ENCODE results near the gene AHDC1. TPM values are rescaled to one million over a fixed set of nuclear protein-coding genes. Genes with fewer than 3 reads are reported as not detected.

Gene AHDC1
- total RNA-seq, 3 donors from 2014 or later = 13.7 to 58.6 (median 18.7) TPM

- no peaks in the 10 kb centered on the region for H3K36me3 ChIP-seq (ENCODE audit: low read depth)
- no peaks in the 10 kb centered on the region for H3K9me3 ChIP-seq
- intact Hi-C loops (cut with DNase I, micrococcal nuclease) = no loop called here
- DNase-seq = peak in 1 of 3 donors; percentile 69
- H3K4me3 ChIP-seq = no peak overlapping the region
- peak; percentile 8 for ATAC-seq
- peaks cover 51% of the 10 kb centered on the region for H3K4me1 ChIP-seq (ENCODE audit: low read depth)
- no peak for TF ChIP-seq CTCF (IDR thresholded peaks at IDR 0.05)
Observed at GRCh38 chr1:27520651-27521050, 83.3 kb downstream of the AHDC1 start.

GRCh38 chr1:27519331-27520258 is 84.3 kb downstream of the AHDC1 start:
- peak in 2 of 3 donors; percentile 66 to 68 for DNase-seq

DNA sequence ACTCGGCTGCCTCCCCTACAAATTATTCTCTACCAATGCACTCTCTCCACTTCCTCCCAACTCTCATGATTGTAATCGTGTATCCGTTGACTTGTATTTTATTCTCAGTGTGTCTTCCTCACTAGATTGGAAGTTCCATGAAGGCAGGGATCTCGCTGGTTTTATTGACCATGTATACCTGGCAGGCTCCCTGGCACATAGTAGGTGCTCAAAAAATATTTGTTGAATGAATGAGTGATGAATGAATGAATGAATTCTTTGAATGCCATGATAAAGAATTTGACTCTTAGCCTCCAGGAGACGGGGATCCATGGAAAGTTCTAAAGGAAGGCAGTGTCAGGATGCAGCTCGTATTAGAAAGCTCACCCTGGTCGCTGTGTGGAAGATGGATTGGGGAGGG is 85.1 kb downstream of the AHDC1 start:
- H3K36me3 ChIP-seq (ENCODE audit: low read depth) = no peaks in the 10 kb centered on the region
- no peak for TF ChIP-seq CTCF (IDR thresholded peaks at IDR 0.05)
- no peak overlapping the region for H3K4me3 ChIP-seq
- intact Hi-C loops (cut with DNase I, micrococcal nuclease) = no loop called here
- peaks cover 47% of the 10 kb centered on the region for H3K4me1 ChIP-seq (ENCODE audit: low read depth)
- no peak for DNase-seq
- H3K9me3 ChIP-seq = no peaks in the 10 kb centered on the region
- no peak for ATAC-seq

More at GRCh38 chr1:27519331-27520258, 84.3 kb downstream of the AHDC1 start:
- TF ChIP-seq CTCF (IDR thresholded peaks at IDR 0.05) = no peak
- Histone ChIP-seq H3K4me1 (ENCODE audit: low read depth) (peaks cover 47% of the 10 kb centered on the region), H3K36me3 (ENCODE audit: low read depth) (no peaks in the 10 kb centered on the region), H3K9me3 (no peaks in the 10 kb centered on the region), H3K4me3 (no peak overlapping the region)
- intact Hi-C loops (cut with DNase I, micrococcal nuclease) = no loop called here
- peak; percentile 4 for ATAC-seq

DNA sequence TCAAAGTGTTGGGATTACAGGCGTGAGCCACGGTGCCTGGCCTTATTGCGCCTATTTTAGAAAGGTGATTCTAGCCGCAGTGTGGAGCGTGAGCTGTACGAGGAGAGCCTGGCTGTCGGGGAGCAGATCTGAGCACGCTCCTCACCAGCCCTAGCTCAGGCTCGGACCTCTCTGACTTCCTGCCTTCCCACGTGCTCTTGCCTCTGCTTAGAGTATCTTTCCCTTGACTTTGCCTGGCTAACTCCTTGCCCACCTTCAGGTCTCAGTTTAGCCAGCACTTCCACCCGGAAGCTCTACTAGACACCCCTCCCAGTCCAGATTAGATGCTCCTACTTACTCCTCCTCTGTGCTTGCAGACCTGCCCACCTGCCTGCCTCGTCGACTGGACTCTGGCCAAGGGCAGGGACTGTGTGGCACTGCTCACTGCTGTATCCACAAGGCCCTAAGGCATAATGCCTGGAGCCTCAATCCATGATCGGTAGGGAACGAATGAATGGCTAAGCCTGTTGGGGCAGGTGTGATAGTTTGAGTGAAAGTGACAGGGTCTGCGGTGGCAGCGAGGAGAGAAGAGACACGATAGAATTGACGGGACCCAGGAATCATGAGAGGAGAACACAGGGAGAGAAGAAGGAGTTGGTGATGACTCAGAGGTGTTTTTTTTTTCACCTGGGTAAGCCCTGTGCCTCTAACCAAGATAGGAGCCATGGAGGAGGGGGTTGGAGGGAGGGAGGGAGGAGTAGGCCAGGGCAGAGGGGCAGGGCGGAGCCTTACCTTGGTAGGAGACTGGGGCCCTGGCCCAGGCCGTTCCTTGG is 85.8 kb downstream of the AHDC1 start:
- H3K4me3 ChIP-seq = no peak overlapping the region
- H3K9me3 ChIP-seq = no peaks in the 10 kb centered on the region
- DNase-seq (peak; percentile 91 to 93 (median 91)), ATAC-seq (peak; percentile 87)
- intact Hi-C loops (cut with DNase I, micrococcal nuclease) = no loop called here
- TF ChIP-seq CTCF (IDR thresholded peaks at IDR 0.05) = no peak
- no peaks in the 10 kb centered on the region for H3K36me3 ChIP-seq (ENCODE audit: low read depth)
- peaks cover 42% of the 10 kb centered on the region for H3K4me1 ChIP-seq (ENCODE audit: low read depth)

DNA sequence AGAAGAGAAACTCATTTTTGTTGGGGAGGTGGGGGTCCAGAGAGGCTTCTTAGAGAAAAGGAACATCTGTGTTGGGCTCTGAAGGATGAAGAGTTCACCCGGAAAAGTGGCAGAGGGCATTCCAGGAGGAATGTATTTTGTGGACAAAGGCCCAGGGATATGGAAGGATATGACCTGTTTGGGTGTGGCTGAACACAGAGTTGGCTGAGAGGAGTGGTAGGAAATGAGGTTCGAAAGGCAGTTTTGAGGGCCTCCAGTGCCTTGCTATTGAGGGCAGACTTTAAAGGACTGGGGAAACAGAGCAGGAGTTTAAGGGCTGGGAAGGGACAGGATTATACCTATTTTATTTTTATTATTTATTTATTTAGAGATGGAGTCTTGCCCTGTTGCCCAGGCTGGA is 86.6 kb downstream of the AHDC1 start:
- peak; percentile 65 for ATAC-seq
- Histone ChIP-seq H3K4me3 (no peak overlapping the region), H3K9me3 (no peaks in the 10 kb centered on the region), H3K4me1 (ENCODE audit: low read depth) (peaks cover 34% of the 10 kb centered on the region), H3K36me3 (ENCODE audit: low read depth) (no peaks in the 10 kb centered on the region)
- DNase-seq = peak in 1 of 3 donors; percentile 61
- TF ChIP-seq CTCF (IDR thresholded peaks at IDR 0.05) = no peak
- intact Hi-C loops (cut with DNase I, micrococcal nuclease) = no loop called here
